HG03097 (cell line): ENCODE measurements around the gene BPNT1.
"Not testable (repeated sequence)": the region's sequence is repeated elsewhere in the genome, so short reads cannot be mapped to it uniquely, and the experiment has no call there.

Source experiments
- ATAC-seq: cut with Tn5 transposase; IDR thresholded peaks from one replicate; pipeline ENCODE4 v1.9.1; 2021; ENCODE audit not compliant: unreplicated experiment, low FRiP score

Gene BPNT1

DNA sequence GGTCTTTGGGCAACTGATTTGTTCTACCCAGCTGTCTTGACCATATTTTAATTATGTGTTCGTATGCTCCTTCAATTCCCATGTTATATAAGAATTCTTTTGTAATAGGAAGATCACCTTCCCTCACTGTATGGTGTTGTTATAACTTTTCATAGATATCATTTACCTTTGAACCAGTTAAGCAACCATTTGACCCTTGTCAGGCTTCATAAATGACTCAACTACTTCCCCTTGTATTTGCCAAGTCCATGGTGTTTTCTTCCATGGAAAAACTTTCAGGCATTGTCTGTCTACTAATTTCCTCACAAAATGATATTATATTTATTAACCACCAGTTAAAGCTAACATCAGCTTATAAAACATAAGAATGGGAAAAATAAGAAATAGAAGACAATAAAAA is 5.1 kb downstream of the BPNT1 start:
- ATAC-seq: no peak

DNA sequence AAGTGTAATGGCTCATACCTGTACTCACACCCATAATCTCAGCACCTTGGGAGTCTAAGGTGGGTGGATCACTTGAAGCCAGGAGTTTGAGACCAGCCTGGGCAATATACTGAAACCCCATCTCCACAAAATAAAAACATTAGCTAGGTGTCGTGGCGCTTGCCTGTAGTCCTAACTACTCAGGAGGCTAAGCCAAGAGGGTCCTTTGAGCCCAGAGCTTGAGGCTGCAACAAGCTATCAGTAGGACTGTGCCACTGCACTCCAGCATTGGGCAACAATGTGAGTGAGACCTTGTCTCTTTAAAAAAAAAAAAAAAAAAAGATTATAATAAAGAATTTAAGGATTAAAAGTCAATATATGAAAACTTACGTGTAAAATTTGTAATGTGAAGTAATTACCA is 11.7 kb downstream of the BPNT1 start:
- ATAC-seq: no peak

DNA sequence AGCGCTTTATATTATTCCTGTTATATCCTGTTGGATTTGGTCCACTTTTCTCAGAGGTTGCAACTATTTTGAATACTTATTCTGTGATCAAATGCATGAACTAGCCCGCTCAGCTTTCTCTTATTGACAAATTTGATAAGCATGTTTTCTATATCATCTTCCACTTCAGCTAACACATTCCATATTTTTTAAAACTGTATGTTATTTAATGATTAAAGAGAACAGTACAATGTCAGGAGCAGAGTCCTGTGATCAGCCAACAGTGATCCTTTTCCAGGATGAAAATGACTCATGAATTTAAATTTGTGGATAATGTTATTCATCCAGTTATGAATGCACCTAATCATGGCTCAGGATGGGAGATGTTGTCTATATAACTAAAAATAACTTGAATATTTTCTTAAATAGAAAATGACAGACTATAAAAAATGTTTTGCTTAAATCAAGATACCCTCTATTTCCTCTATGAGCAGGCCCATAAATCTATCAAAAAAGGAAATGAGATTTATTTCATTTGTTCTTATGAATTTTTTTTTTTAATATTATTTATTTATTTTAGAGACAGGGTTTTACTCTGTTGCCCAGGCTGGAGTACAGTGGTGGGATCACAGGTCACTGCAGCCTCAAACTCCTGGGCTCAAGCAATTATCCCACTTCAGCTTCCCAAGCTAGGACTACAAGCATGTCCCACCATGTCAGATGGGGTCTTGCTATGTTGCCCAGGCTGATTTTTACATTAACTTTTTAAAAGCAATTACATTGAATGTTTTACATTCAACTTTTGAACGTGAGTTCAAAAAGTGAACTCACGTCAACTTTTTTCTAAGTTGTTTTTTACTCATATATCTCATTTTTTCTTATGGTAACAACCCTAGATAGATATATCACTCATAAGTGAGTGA is 12.5 kb downstream of the BPNT1 start:
- no peak for ATAC-seq

GRCh38 chr1:220067269-220068204 is 22.1 kb downstream of the BPNT1 start:
- ATAC-seq: no peak

- ATAC-seq: no peak
Observed at GRCh38 chr1:220062629-220063028, 27.0 kb downstream of the BPNT1 start.

DNA sequence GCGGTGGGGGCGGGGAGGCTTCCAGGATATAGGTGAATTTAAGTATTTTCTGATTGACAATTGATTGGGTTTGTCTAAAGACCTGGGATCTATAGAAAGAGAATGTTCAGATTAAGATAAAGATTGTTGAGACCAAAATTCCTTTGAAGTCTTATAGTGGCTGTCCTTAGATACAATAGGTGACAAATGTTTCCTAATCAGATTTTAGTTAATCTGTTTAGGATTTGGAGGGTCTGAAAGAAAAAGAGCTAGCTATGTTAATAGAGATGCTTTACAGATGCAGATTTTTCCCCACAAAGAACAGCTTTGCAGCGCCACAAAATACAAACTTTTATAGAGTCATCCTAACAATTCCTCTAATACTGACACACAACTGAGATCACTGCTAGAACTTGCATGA is 28.7 kb downstream of the BPNT1 start:
- no peak for ATAC-seq

DNA sequence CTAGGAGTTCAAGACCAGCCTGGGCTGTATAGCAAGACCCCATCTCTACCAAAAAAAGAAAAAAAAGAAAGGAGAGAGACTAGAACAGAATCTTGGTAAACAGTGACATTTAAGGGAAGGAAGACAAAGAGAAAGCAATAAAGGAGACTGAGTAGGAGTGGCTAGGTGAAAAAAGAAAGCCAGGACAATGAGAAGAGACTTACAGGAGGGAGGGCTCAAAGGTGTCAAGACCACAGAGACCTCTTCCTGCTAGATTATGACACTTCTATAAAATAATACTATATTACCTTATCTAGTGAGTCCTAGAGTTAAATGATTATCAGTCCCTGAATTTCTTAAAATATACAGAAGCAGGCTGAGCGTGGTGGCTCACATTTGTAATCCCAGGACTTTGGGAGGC is 33.2 kb downstream of the BPNT1 start:
- no peak for ATAC-seq

- ATAC-seq: peak; percentile 100
Observed at GRCh38 chr1:220046052-220046930, 43.3 kb downstream of the BPNT1 start, which contains the start of gene EPRS1. Gene EPRS1 (minus strand): TSS chr1:220046505. CDS start chr1:220046388, 117 bp downstream.

GRCh38 chr1:220045356-220046051 is 44.1 kb downstream of the BPNT1 start:
- no peak for ATAC-seq

DNA sequence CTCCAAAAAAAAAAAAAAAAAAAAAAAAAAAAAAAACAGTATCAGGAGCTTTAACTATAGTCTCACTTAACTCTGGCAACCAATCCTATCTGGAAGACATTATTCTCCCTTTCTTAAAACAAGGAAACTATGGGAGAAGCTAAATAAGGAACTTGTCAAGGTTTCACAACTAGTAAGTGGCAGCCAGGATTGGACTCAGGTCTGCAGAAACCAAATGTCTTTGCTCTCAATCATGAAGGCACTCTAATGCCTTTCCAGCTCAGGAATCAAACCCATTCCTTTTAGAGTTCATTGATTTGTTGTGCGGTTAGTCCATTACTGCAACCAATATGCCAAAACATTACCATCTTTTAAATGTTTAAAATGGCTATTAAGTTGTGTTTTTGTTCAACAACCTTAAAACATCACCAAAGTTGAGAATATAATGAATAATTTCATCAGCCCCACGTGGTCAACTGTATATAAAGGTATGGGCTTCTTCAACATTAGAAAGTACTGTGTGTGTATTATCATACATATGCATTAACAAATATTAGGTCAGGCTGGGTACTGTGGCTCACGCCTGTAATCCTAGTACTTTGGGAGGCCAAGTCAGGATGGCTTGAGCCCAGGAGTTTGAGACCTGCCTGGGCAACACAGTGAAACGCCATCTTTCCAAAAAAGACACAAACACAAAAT is 44.8 kb downstream of the BPNT1 start:
- no peak for ATAC-seq

GRCh38 chr1:220043646-220044045 is 45.9 kb downstream of the BPNT1 start:
- no peak for ATAC-seq

GRCh38 chr1:220040028-220040596 is 49.5 kb downstream of the BPNT1 start:
- no peak for ATAC-seq

DNA sequence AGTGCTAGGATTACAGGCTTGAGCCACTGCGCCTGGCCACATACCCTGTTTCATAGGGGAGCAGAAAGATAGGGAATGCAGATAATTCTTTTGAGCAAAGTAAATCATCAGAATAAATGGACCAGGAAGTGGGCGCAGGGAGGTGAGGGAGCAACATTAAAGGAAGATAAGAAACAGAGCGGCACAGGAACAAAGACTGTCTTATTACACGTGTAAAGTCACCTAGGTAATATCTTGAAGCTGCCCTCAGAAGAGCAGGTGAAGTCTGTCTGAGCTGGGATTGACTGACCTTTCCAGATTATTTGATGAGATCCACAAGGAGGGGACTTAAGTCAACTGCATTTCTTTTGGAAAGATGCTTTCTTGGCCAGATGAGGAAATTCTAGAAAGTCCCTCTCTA is 50.9 kb downstream of the BPNT1 start:
- ATAC-seq: no peak

DNA sequence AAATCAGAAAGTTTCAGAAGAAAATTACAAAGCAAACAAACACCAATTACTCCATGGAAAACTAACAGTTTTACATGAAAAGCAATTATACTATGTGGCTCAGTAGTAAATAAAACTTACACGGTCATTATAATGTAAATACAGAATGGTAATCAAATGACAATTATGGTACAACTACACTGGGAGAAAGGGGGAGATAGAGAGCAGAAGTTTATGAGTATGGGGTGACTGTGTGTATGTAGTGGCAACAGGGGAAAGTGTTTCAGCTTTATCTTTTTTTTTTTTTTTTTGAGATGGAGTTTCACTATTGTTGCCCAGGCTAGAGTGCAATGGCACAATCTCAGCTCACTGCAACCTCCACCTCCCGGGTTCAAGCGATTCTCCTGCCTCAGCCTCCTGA is 51.8 kb downstream of the BPNT1 start:
- ATAC-seq: not testable (repeated sequence)

DNA sequence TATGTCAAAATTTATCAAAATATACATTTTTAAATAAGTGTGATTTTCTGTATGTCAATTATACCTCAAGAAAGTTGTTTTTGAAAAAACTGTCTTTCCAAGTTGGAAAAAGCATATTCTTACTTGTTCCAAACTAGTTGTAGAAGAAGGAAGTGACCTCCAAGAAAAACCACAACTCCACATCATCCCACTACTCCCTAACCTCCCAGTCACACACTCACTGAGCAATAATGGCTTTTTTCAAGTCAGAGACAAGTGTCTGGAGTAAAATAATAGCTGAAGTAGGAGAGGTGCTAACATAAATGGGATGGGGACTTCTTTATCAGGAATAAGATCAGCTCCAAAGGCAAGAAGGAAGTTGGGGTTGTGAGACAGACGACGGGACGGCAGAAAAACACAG is 56.7 kb downstream of the BPNT1 start:
- ATAC-seq: no peak

DNA sequence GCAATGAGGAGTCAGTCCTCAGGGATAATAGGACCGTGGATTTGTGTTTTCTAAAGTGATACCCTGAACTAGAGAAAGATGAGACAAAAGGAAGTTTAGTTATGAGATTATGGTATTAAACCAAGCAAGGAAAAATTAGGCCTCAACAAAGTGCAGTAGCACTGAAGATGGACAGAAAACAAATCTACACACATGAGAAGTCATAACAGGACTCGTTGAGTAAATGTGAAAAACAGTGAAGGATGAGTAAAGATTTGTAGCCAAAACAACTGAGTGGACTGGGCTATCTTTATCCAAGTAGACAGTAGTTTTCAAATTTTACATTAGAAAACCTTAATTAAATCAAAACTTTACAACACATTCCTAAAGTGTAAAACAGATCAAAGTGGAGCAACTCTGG is 58.3 kb downstream of the BPNT1 start:
- no peak for ATAC-seq

DNA sequence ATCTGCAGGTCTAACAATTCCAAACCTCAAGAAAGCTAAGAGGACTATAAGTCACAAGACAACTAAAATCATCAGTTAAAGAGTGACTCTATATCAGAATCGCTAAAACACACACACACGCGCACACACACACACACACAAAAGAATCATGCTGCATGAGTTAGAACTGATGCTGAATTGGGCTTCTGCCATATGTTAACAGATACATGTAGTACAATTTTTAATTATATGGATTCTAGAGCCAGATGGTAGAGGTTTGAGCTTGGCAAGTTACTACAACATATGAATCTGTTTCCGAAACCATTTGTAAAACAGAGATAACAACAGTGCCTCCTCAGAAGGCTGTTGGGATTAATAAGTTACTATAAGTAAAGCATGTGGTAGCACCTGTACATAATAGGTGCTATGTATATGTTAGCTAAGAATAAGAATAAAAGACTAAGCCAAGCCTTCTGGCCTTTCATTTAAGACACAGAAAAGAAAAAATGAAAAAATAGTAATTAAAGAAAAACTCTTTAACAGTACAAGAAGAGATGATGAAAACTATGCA is 61.2 kb downstream of the BPNT1 start:
- ATAC-seq: peak; percentile 47

- ATAC-seq: no peak
Observed at GRCh38 chr1:220019071-220019470, 70.5 kb downstream of the BPNT1 start.

DNA sequence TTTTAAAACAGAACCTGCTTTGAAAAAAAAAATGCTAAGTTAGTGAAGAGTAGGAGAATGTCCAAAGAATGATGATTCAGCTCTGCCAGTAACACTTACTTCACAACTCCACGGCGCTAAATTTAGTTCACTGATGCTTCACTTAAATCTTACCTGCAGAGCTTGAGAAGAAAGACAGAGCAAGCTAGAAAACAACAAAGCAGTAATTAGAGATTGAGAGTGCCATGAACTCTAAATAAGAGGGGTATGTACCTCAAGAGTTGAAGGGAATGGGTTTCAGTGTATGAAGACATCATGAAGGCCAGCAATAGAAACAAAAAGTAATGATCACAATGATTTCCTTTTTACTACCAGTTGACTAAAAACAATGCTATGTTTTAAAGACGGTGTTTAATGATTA is 76.1 kb downstream of the BPNT1 start:
- ATAC-seq: peak; percentile 95
